Right lobe of liver (tissue), 4 donors: ENCODE measurements around the gene CUL1.

Source experiments
- CTCF ChIP-seq, 4 donors: fragments of 200-600 bp in 3 of 4; fragments of 450-650 bp in 1 of 4; IDR thresholded peaks; one replicate each; pipeline versions ENCODE4 v1.5.1 to v1.8.0; 2016 to 2022; ENCODE audit warnings: antibody characterized with exemption in 4 of 4, mild to moderate bottlenecking in 2 of 4
- POLR2A ChIP-seq: fragments of 450-650 bp; IDR thresholded peaks from one replicate; pipeline ENCODE4 v1.6.1; 2017; ENCODE audit warnings: antibody characterized with exemption, mild to moderate bottlenecking
- donor health status: DM: no; HTN: no; CAD: no.
- donor health status: DM: no; HTN: no; CAD: no.
- donor health status: DM: no; HTN: yes; CAD: no.

GRCh38 chr7:148754912-148755311, 56.2 kb downstream of the CUL1 start:
- no peak for TF ChIP-seq CTCF (IDR thresholded peaks at IDR 0.05)
- no peak for TF ChIP-seq POLR2A
